Prostate gland (tissue), 2 donors: ENCODE measurements around the gene TFF2.

Experiments used
- CTCF ChIP-seq, 4 experiments: fragments of 200-600 bp in 2 of 4; fragments of 450-650 bp in 2 of 4; sonication (generic) in 2 of 4; IDR thresholded peaks; 1 replicate in 3 of 4; 2 replicates in 1 of 4; pipeline ENCODE4 v1.5.1; 2016 to 2019; ENCODE audit warnings: antibody characterized with exemption in 4 of 4, mild to moderate bottlenecking in 2 of 4, moderate library complexity in 2 of 4
- POLR2A ChIP-seq: fragments of 450-650 bp; IDR thresholded peaks from one replicate; pipeline ENCODE4 v1.6.1; 2016; ENCODE audit warnings: antibody characterized with exemption, mild to moderate bottlenecking
- POLR2AphosphoS5 ChIP-seq: sonication (generic); formaldehyde crosslinking; IDR thresholded peaks from one replicate; pipeline ENCODE4 v1.6.1; 2017; ENCODE audit warnings: antibody characterized with exemption

- TF ChIP-seq POLR2A (no peak), CTCF (IDR thresholded peaks at IDR 0.05) (no peak), POLR2AphosphoS5 (no peak)
Measured at GRCh38 chr21:42367367-42368165, 16.8 kb upstream of the TFF2 start.
